Gastroesophageal sphincter (tissue), 4 donors: ENCODE data around the gene KCNMB2. TPM values are rescaled to one million over a fixed set of nuclear protein-coding genes. Genes with fewer than 3 reads are reported as not detected.

ENCODE experiments used
- ATAC-seq: fragments of 150-250 bp; one replicate; pipeline ENCODE4 v1.9.1; 2016; ENCODE audit warnings: mild to moderate bottlenecking, moderate library complexity
- H3K27ac ChIP-seq, 4 donors: fragments of 200-600 bp; sonication (generic) in 3 of 4; 1 replicate in 3 of 4; 2 replicates in 1 of 4; pipeline ENCODE4 v1.5.1; 2016 to 2019
- H3K27me3 ChIP-seq: fragments of 200-600 bp; sonication (generic); one replicate; pipeline ENCODE4 v1.5.1; 2019
- H3K36me3 ChIP-seq, 2 donors: fragments of 200-600 bp; sonication (generic); one replicate each; pipeline ENCODE4 v1.5.1; 2019; ENCODE audit warnings: control low read depth in 1 of 2
- H3K4me1 ChIP-seq, 3 donors: fragments of 200-600 bp; sonication (generic); 1 replicate in 2 of 3; 2 replicates in 1 of 3; pipeline ENCODE4 v1.5.1; 2016 to 2019; ENCODE audit warnings: control low read depth in 2 of 3
- H3K4me3 ChIP-seq, 2 donors: fragments of 200-600 bp; sonication (generic); one replicate each; pipeline ENCODE4 v1.5.1; 2019; ENCODE audit warnings: mild to moderate bottlenecking in 1 of 2, moderate library complexity in 1 of 2
- H3K9me3 ChIP-seq, 3 donors: fragments of 200-600 bp; sonication (generic); one replicate each; pipeline ENCODE4 v1.5.1; 2017 to 2019; ENCODE audit warnings: control low read depth in 2 of 3
- CTCF ChIP-seq, 4 experiments: fragments of 200-600 bp in 2 of 4; fragments of 450-650 bp in 2 of 4; sonication (generic) in 1 of 4; IDR thresholded peaks; one replicate each; pipeline ENCODE4 v1.5.1; 2017 to 2019; ENCODE audit warnings: antibody characterized with exemption in 4 of 4, mild to moderate bottlenecking in 2 of 4, moderate library complexity in 2 of 4
- EP300 ChIP-seq: sonication (generic); formaldehyde crosslinking; IDR thresholded peaks from one replicate; pipeline ENCODE4 v1.6.1; 2017; ENCODE audit warnings: antibody characterized with exemption, mild to moderate bottlenecking
- POLR2A ChIP-seq, 2 donors: fragments of 450-650 bp; IDR thresholded peaks; one replicate each; pipeline ENCODE4 v1.6.1; 2017; ENCODE audit warnings: antibody characterized with exemption in 2 of 2, mild to moderate bottlenecking in 2 of 2, moderate library complexity in 1 of 2
- POLR2AphosphoS5 ChIP-seq: sonication (generic); formaldehyde crosslinking; IDR thresholded peaks from one replicate; pipeline ENCODE4 v1.6.1; 2017; ENCODE audit warnings: antibody characterized with exemption
- WGBS, 2 donors: methylation state at CpG; one replicate each; pipeline ENCODE4 v1.1.5; 2018; ENCODE audit warnings: low coverage in 1 of 2; 5-methylcytosine and 5-hydroxymethylcytosine counted together
- total RNA-seq, 4 donors: library from RNA; depleted of rRNA; stranded (reverse); fragments of >200 nt; gene quantifications; one replicate each; pipeline ENCODE4 v1.1.0, GENCODE V29; 2016

KCNMB2 gene
- total RNA-seq, 4 donors from 2014 or later, result 1.3 TPM; not detected in 3

GRCh38 chr3:178685591-178685906 lies 149.3 kb downstream of the KCNMB2 start:
- H3K27ac ChIP-seq, result no peak overlapping the region
- ATAC-seq, result no peak
- no peaks in the 10 kb centered on the region for H3K4me1 ChIP-seq
- H3K27me3 ChIP-seq, result no peaks in the 10 kb centered on the region
- no peaks in the 10 kb centered on the region for H3K9me3 ChIP-seq
- no peaks in the 10 kb centered on the region for H3K36me3 ChIP-seq
- no peak overlapping the region for H3K4me3 ChIP-seq
- TF ChIP-seq CTCF (IDR thresholded peaks at IDR 0.05) (no peak), POLR2AphosphoS5 (no peak), EP300 (no peak), POLR2A (IDR thresholded peaks at IDR 0.05) (no peak)
- WGBS, 2 donors, result 50 to 60% methylated on average over 2 to 3 of the region's 3 CpGs

DNA sequence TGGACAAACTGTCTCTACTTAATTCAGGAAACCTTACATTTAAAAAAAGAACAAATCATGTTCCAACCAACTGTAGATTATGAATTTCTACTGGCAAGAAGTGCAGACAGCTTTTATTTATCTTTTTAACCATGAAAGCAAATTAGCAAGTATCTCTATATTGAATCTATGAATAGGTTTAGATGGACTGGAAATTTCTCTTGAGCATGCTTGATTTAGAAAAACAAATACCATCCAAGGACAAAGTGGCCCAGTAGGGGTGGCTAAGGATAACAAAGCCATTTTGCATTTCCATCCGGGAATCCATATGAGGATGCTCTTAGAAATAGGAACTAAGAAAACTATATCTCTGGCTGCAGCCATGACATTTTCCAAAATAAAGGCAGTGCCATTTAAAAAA lies 150.6 kb downstream of the KCNMB2 start:
- H3K27me3 ChIP-seq, result no peaks in the 10 kb centered on the region
- H3K9me3 ChIP-seq, result no peaks in the 10 kb centered on the region
- H3K4me3 ChIP-seq, result no peak overlapping the region
- no peak overlapping the region for H3K27ac ChIP-seq
- TF ChIP-seq CTCF (IDR thresholded peaks at IDR 0.05) (no peak), EP300 (no peak), POLR2AphosphoS5 (no peak), POLR2A (IDR thresholded peaks at IDR 0.05) (no peak)
- no peaks in the 10 kb centered on the region for H3K36me3 ChIP-seq
- ATAC-seq, result no peak
- no peaks in the 10 kb centered on the region for H3K4me1 ChIP-seq
- 63 to 89% methylated on average over 1 of the region's 1 CpG for WGBS, 2 donors

- no peak for ATAC-seq
- Histone ChIP-seq H3K27ac (no peak overlapping the region), H3K36me3 (no peaks in the 10 kb centered on the region), H3K4me3 (no peak overlapping the region), H3K9me3 (no peaks in the 10 kb centered on the region), H3K27me3 (no peaks in the 10 kb centered on the region), H3K4me1 (no peaks in the 10 kb centered on the region)
- TF ChIP-seq EP300 (no peak), POLR2AphosphoS5 (no peak), CTCF (IDR thresholded peaks at IDR 0.05) (no peak), POLR2A (IDR thresholded peaks at IDR 0.05) (no peak)
- 47 to 50% methylated on average over 2 of the region's 2 CpGs for WGBS, 2 donors
Measured at GRCh38 chr3:178690571-178690970, 154.3 kb downstream of the KCNMB2 start.

GRCh38 chr3:178699364-178699763 lies 163.1 kb downstream of the KCNMB2 start:
- Histone ChIP-seq H3K9me3 (peaks cover 0 to 16% (median 0%) of the 10 kb centered on the region in 3 donors), H3K4me1 (peaks cover 0 to 10% (median 0%) of the 10 kb centered on the region in 3 donors), H3K4me3 (no peak overlapping the region), H3K27me3 (no peaks in the 10 kb centered on the region), H3K27ac (no peak overlapping the region), H3K36me3 (no peaks in the 10 kb centered on the region)
- no peak for TF ChIP-seq CTCF (IDR thresholded peaks at IDR 0.05)
- 100% methylated on average over 4 of the region's 4 CpGs; no CpG with 5 or more reads in 1 of the 2 donors for WGBS, 2 donors
- no peak for ATAC-seq

DNA sequence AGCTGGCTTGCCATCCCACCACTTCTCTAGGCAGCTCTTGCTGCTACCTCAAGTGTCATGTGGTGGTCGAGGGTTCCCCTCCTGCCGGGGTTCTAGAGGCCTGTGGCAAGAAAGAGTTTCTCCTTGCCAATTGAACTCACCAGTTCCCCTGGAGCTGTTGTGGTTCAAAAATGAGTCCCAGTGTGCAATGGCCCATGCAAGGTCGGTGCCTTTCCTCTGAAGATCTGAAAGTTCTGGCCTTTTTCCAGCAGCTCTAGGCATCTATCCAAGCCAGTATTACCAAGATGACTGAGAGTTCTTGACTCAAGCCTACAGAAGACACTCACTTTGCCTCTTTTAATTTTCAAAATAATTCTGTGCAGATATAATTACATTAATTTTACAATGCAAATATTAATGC lies 163.6 kb downstream of the KCNMB2 start:
- TF ChIP-seq POLR2A (IDR thresholded peaks at IDR 0.05) (no peak), POLR2AphosphoS5 (no peak), EP300 (no peak), CTCF (IDR thresholded peaks at IDR 0.05) (no peak)
- H3K4me1 ChIP-seq, result peaks cover 0 to 10% (median 0%) of the 10 kb centered on the region in 3 donors
- H3K9me3 ChIP-seq, result peaks cover 0 to 16% (median 0%) of the 10 kb centered on the region in 3 donors
- H3K27me3 ChIP-seq, result no peaks in the 10 kb centered on the region
- H3K27ac ChIP-seq, result no peak overlapping the region
- no peak for ATAC-seq
- H3K36me3 ChIP-seq, result no peaks in the 10 kb centered on the region
- H3K4me3 ChIP-seq, result no peak overlapping the region
- 0 to 65% methylated on average over 1 to 3 of the region's 3 CpGs for WGBS, 2 donors
